ENCODE data around the gene RDH5.

- TF ChIP-seq ATF4 (CRISPR knock-in tag; IDR thresholded peaks at IDR 0.05) (no peak), KAT7 (CRISPR knock-in tag; IDR thresholded peaks at IDR 0.05; ENCODE audit: borderline replicate concordance) (no peak), REST (IDR thresholded peaks at IDR 0.05; ENCODE audit: borderline replicate concordance in 1 of 2, low read depth in 1 of 2, low read length in 2 of 2) (no peak), FOSL1 (CRISPR knock-in tag; IDR thresholded peaks at IDR 0.05; ENCODE audit: borderline replicate concordance) (no peak), PRDM4 (CRISPR knock-in tag; IDR thresholded peaks at IDR 0.05; ENCODE audit: borderline replicate concordance) (no peak), PHF20 (CRISPR knock-in tag; IDR thresholded peaks at IDR 0.05) (no peak), SMC3 (IDR thresholded peaks at IDR 0.05; ENCODE audit: low read length) (no peak), CTCF (CRISPR knock-in tag; IDR thresholded peaks at IDR 0.05) (no peak), ZBTB49 (CRISPR knock-in tag; IDR thresholded peaks at IDR 0.05; ENCODE audit: borderline replicate concordance) (no peak), ATF1 (CRISPR knock-in tag; IDR thresholded peaks at IDR 0.05) (peak; percentile 48; the same call in 1 of the 2 replicates), POLR2AphosphoS5 (IDR thresholded peaks at IDR 0.05; ENCODE audit: low read depth, low read length) (no peak), FOXK1 (CRISPR knock-in tag; IDR thresholded peaks at IDR 0.05; ENCODE audit: borderline replicate concordance, low read depth) (no peak), ZNF780A (CRISPR knock-in tag; IDR thresholded peaks at IDR 0.05) (no peak), CAMTA2 (CRISPR knock-in tag; IDR thresholded peaks at IDR 0.05; ENCODE audit: borderline replicate concordance) (no peak)
These were observed 17.5 kb downstream of the RDH5 start for GRCh38 chr12:55737581-55738122.
